ENCODE data around the gene C3orf20. TPM values are rescaled to one million over a fixed set of nuclear protein-coding genes. Genes with fewer than 3 reads are reported as not detected.

The C3orf20 gene
- polyA plus RNA-seq, 2 donors, result not detected

DNA sequence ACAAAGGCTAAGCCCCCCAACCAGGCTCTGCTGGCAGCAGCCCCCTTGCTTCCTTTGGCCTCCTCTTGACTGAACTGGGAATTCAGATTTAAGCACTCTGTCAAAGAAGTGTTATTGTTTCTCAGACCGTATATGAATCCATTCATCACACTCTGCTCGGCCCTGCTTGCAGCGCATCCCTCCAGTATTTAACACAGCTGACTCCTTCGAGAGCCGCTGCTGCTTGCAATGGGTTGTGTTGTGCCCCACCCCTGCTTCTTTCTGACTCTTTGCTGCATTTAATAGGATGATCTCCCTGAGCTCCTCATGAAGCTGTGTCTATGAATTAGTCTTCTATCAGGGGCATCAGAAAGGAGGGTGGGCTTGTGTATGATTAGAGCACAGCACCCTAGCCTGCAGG lies 31.2 kb downstream of the C3orf20 start:
- Histone ChIP-seq H3K9me3 (ENCODE audit: control insufficient read depth in 2 of 2, insufficient read depth in 1 of 2, low read depth in 1 of 2, low read length in 1 of 2) (no peaks in the 10 kb centered on the region), H3K4me3 (ENCODE audit: low read depth in 1 of 2, low read length in 2 of 2) (no peak overlapping the region), H3K27ac (ENCODE audit: low read depth in 2 of 2, low read length in 1 of 2) (no peak overlapping the region), H3K4me1 (ENCODE audit: control insufficient read depth in 2 of 2, insufficient read depth in 2 of 2, low read length in 1 of 2) (no peaks in the 10 kb centered on the region), H3K27me3 (ENCODE audit: control insufficient read depth in 1 of 2, insufficient read depth in 2 of 2, low read length in 2 of 2) (no peaks in the 10 kb centered on the region), H3K36me3 (ENCODE audit: control insufficient read depth in 2 of 2, insufficient read depth in 2 of 2, low read length in 1 of 2) (no peaks in the 10 kb centered on the region)
- WGBS, 2 donors, result 83 to 84% methylated on average over 5 of the region's 5 CpGs

GRCh38 chr3:14716591-14716990 lies 41.6 kb downstream of the C3orf20 start:
- Histone ChIP-seq H3K27ac (ENCODE audit: low read depth in 2 of 2, low read length in 1 of 2) (no peak overlapping the region), H3K27me3 (ENCODE audit: control insufficient read depth in 1 of 2, insufficient read depth in 2 of 2, low read length in 2 of 2) (no peaks in the 10 kb centered on the region), H3K4me1 (ENCODE audit: control insufficient read depth in 2 of 2, insufficient read depth in 2 of 2, low read length in 1 of 2) (no peaks in the 10 kb centered on the region), H3K4me3 (ENCODE audit: low read depth in 1 of 2, low read length in 2 of 2) (no peak overlapping the region), H3K36me3 (ENCODE audit: control insufficient read depth in 2 of 2, insufficient read depth in 2 of 2, low read length in 1 of 2) (no peaks in the 10 kb centered on the region), H3K9me3 (ENCODE audit: control insufficient read depth in 2 of 2, insufficient read depth in 1 of 2, low read depth in 1 of 2, low read length in 1 of 2) (no peaks in the 10 kb centered on the region)
- 41 to 60% methylated on average over 1 of the region's 1 CpG for WGBS, 2 donors

DNA sequence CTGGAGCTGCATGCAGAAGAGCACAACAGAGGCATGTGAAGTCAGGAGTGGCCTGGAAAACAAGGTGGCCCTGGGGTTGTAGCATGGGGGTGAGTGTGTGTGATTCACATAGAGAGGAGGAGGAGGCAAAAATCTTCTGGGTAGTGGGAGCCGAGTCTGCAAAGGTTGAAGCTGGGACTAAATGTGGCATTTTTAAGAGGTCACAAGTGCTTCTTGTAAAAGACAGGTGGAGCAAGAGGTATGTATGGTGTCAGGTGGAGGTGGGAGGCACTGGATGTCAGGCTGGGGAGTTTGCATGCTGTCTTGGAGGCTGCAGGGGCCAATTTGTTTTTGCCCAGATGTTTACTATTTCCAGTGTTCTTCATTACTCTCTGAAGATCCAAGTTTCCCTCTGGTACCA lies 42.4 kb downstream of the C3orf20 start:
- H3K9me3 ChIP-seq (ENCODE audit: control insufficient read depth in 2 of 2, insufficient read depth in 1 of 2, low read depth in 1 of 2, low read length in 1 of 2), result no peaks in the 10 kb centered on the region
- no peaks in the 10 kb centered on the region for H3K36me3 ChIP-seq (ENCODE audit: control insufficient read depth in 2 of 2, insufficient read depth in 2 of 2, low read length in 1 of 2)
- no peak overlapping the region for H3K27ac ChIP-seq (ENCODE audit: low read depth in 2 of 2, low read length in 1 of 2)
- H3K4me1 ChIP-seq (ENCODE audit: control insufficient read depth in 2 of 2, insufficient read depth in 2 of 2, low read length in 1 of 2), result no peaks in the 10 kb centered on the region
- H3K27me3 ChIP-seq (ENCODE audit: control insufficient read depth in 1 of 2, insufficient read depth in 2 of 2, low read length in 2 of 2), result no peaks in the 10 kb centered on the region
- no peak overlapping the region for H3K4me3 ChIP-seq (ENCODE audit: low read depth in 1 of 2, low read length in 2 of 2)
- 74 to 89% methylated on average over 1 of the region's 1 CpG for WGBS, 2 donors

DNA sequence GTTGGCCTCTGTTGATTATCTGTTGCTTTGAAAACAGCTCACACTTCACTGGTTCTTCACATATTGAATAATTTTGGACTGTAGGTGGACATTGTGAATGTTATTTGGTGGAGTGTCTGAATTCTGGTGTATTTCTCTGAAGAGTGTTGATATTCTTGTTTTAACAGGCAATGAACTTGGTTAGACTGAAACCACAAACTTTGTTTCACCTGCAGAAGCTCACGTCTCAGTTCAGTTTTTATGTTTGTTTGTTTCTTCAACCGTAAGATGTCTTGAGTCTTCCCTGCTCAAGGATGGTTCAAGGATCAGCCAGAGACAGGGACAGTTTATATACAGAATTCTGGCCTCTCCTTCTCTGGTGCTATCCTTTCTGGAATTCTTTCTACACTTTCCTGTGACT lies 43.6 kb downstream of the C3orf20 start:
- Histone ChIP-seq H3K36me3 (ENCODE audit: control insufficient read depth in 2 of 2, insufficient read depth in 2 of 2, low read length in 1 of 2) (no peaks in the 10 kb centered on the region), H3K9me3 (ENCODE audit: control insufficient read depth in 2 of 2, insufficient read depth in 1 of 2, low read depth in 1 of 2, low read length in 1 of 2) (no peaks in the 10 kb centered on the region), H3K27ac (ENCODE audit: low read depth in 2 of 2, low read length in 1 of 2) (no peak overlapping the region), H3K4me3 (ENCODE audit: low read depth in 1 of 2, low read length in 2 of 2) (no peak overlapping the region), H3K4me1 (ENCODE audit: control insufficient read depth in 2 of 2, insufficient read depth in 2 of 2, low read length in 1 of 2) (no peaks in the 10 kb centered on the region), H3K27me3 (ENCODE audit: control insufficient read depth in 1 of 2, insufficient read depth in 2 of 2, low read length in 2 of 2) (no peaks in the 10 kb centered on the region)
- 87 to 89% methylated on average over 2 of the region's 2 CpGs for WGBS, 2 donors

- H3K4me3 ChIP-seq (ENCODE audit: low read depth in 1 of 2, low read length in 2 of 2), result no peak overlapping the region
- H3K36me3 ChIP-seq (ENCODE audit: control insufficient read depth in 2 of 2, insufficient read depth in 2 of 2, low read length in 1 of 2), result no peaks in the 10 kb centered on the region
- no peaks in the 10 kb centered on the region for H3K9me3 ChIP-seq (ENCODE audit: control insufficient read depth in 2 of 2, insufficient read depth in 1 of 2, low read depth in 1 of 2, low read length in 1 of 2)
- 93 to 94% methylated on average over 2 of the region's 2 CpGs for WGBS, 2 donors
- H3K27me3 ChIP-seq (ENCODE audit: control insufficient read depth in 1 of 2, insufficient read depth in 2 of 2, low read length in 2 of 2), result no peaks in the 10 kb centered on the region
- no peak overlapping the region for H3K27ac ChIP-seq (ENCODE audit: low read depth in 2 of 2, low read length in 1 of 2)
- no peaks in the 10 kb centered on the region for H3K4me1 ChIP-seq (ENCODE audit: control insufficient read depth in 2 of 2, insufficient read depth in 2 of 2, low read length in 1 of 2)
Measured at GRCh38 chr3:14719006-14719405, 44.1 kb downstream of the C3orf20 start.

DNA sequence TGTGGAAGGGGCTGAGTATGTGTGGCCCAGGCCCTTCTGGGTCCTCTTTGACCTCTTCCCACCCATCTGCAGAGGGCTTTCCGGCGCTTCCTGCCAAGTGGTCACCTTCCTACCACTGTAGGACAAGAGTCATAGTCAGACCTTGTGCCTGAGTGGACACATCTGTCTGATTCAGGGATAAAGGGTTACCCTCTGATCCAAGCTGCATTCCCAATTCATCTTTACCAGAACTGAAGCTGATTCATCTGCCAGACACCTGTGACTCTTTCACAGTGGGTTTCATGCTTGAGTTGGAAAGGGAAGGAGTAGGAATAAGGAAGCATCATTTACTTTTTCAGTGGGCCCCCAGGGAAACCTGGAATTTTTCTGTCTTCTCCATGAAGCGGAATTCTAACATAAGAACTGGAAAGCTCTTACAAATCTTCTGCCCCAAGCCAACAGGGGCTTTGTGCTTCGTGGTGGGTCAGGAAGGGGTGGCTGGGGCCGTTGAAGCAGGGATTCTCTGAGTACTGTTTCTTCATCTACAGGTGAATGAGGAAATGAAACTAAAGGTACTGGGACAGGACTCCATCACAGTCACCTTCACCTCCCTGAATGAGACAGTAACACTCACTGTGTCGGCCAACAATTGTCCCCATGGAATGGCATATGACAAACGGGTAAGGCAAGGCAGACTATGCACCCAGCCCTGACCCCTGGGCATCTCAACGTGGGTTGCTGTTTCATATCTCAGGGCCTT lies 46.4 kb downstream of the C3orf20 start:
- WGBS, 2 donors, result 82 to 83% methylated on average over 8 of the region's 8 CpGs
- H3K4me3 ChIP-seq (ENCODE audit: low read depth in 1 of 2, low read length in 2 of 2), result no peak overlapping the region

GRCh38 chr3:14725013-14725412 lies 50.1 kb downstream of the C3orf20 start:
- no peaks in the 10 kb centered on the region for H3K36me3 ChIP-seq (ENCODE audit: control insufficient read depth in 2 of 2, insufficient read depth in 2 of 2, low read length in 1 of 2)
- no peak overlapping the region for H3K4me3 ChIP-seq (ENCODE audit: low read depth in 1 of 2, low read length in 2 of 2)
- no peaks in the 10 kb centered on the region for H3K27me3 ChIP-seq (ENCODE audit: control insufficient read depth in 1 of 2, insufficient read depth in 2 of 2, low read length in 2 of 2)
- peak overlapping the region in 1 of 2 donors; percentile 55 for H3K27ac ChIP-seq (ENCODE audit: low read depth in 2 of 2, low read length in 1 of 2)
- WGBS, 2 donors, result 62 to 65% methylated on average over 5 of the region's 5 CpGs
- no peaks in the 10 kb centered on the region for H3K4me1 ChIP-seq (ENCODE audit: control insufficient read depth in 2 of 2, insufficient read depth in 2 of 2, low read length in 1 of 2)
- H3K9me3 ChIP-seq (ENCODE audit: control insufficient read depth in 2 of 2, insufficient read depth in 1 of 2, low read depth in 1 of 2, low read length in 1 of 2), result no peaks in the 10 kb centered on the region

More for the DNA sequence above, 46.4 kb downstream of the C3orf20 start:
- Histone ChIP-seq H3K36me3 (ENCODE audit: control insufficient read depth in 2 of 2, insufficient read depth in 2 of 2, low read length in 1 of 2) (no peaks in the 10 kb centered on the region), H3K4me1 (ENCODE audit: control insufficient read depth in 2 of 2, insufficient read depth in 2 of 2, low read length in 1 of 2) (no peaks in the 10 kb centered on the region), H3K27ac (ENCODE audit: low read depth in 2 of 2, low read length in 1 of 2) (no peak overlapping the region), H3K9me3 (ENCODE audit: control insufficient read depth in 2 of 2, insufficient read depth in 1 of 2, low read depth in 1 of 2, low read length in 1 of 2) (no peaks in the 10 kb centered on the region), H3K27me3 (ENCODE audit: control insufficient read depth in 1 of 2, insufficient read depth in 2 of 2, low read length in 2 of 2) (no peaks in the 10 kb centered on the region)

DNA sequence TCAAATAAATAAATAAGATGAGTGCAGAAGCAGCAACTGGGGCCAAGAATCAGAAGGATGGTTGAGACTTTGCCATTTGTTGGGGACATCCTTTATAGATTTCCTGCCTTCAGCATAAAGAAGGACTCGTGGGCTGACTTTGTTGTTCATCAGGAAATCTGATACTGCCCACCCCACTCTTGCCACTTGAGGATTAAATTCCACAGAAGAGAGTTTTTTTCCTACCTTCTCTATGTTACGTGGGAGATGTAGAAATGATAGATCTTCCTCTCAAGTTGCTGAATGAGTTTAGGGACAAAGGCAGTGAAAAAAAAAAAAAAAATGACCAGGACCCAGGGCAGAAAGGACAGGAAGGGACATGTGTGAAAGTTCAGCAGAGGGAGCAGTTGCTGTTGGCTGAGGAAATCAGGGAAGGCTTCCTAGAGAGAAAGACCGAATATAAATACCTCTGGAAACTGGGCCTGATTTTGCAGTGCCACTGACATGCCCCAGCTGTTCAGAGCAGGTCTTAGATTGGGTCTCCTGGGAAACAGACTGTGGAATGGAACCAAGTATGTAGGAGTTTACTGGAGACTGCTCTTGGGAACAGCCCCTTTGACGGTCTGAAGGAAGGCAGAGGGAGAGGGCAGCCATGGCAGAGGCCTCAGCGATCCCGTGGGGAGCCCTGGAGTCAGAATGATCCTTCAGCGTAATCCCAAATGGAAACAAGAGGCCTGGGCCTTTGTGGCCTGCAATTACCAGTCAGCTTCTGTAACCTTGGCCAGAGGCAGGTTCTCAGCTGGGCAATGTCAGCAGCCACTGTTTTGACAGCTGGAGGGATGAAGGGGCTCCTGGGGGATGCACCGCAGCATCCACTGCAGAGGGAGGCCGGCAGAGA lies 50.9 kb downstream of the C3orf20 start:
- WGBS, 2 donors, result 53 to 61% methylated on average over 9 of the region's 9 CpGs
- no peak overlapping the region for H3K4me3 ChIP-seq (ENCODE audit: low read depth in 1 of 2, low read length in 2 of 2)
- H3K27ac ChIP-seq (ENCODE audit: low read depth in 2 of 2, low read length in 1 of 2), result peak overlapping the region; percentile 29 to 55
- no peaks in the 10 kb centered on the region for H3K27me3 ChIP-seq (ENCODE audit: control insufficient read depth in 1 of 2, insufficient read depth in 2 of 2, low read length in 2 of 2)
- no peaks in the 10 kb centered on the region for H3K9me3 ChIP-seq (ENCODE audit: control insufficient read depth in 2 of 2, insufficient read depth in 1 of 2, low read depth in 1 of 2, low read length in 1 of 2)
- no peaks in the 10 kb centered on the region for H3K36me3 ChIP-seq (ENCODE audit: control insufficient read depth in 2 of 2, insufficient read depth in 2 of 2, low read length in 1 of 2)
- H3K4me1 ChIP-seq (ENCODE audit: control insufficient read depth in 2 of 2, insufficient read depth in 2 of 2, low read length in 1 of 2), result no peaks in the 10 kb centered on the region

- Histone ChIP-seq H3K9me3 (ENCODE audit: control insufficient read depth in 2 of 2, insufficient read depth in 1 of 2, low read depth in 1 of 2, low read length in 1 of 2) (no peaks in the 10 kb centered on the region), H3K27ac (ENCODE audit: low read depth in 2 of 2, low read length in 1 of 2) (peak overlapping the region in 1 of 2 donors; percentile 24), H3K36me3 (ENCODE audit: control insufficient read depth in 2 of 2, insufficient read depth in 2 of 2, low read length in 1 of 2) (no peaks in the 10 kb centered on the region), H3K4me3 (ENCODE audit: low read depth in 1 of 2, low read length in 2 of 2) (no peak overlapping the region), H3K27me3 (ENCODE audit: control insufficient read depth in 1 of 2, insufficient read depth in 2 of 2, low read length in 2 of 2) (no peaks in the 10 kb centered on the region), H3K4me1 (ENCODE audit: control insufficient read depth in 2 of 2, insufficient read depth in 2 of 2, low read length in 1 of 2) (no peaks in the 10 kb centered on the region)
- WGBS, 2 donors, result 64 to 67% methylated on average over 6 of the region's 6 CpGs
Measured at GRCh38 chr3:14726441-14726780, 51.5 kb downstream of the C3orf20 start.

Data from esophagus (tissue), 2 donors.